Epidermal melanocyte (primary cell): ENCODE data around the gene FPR1.

Experiments
- DNase-seq: peaks from one replicate; pipeline ENCODE4 v3.0.0; 2011; ENCODE audit warnings: low spot score; ENCODE audit not compliant: insufficient read length

FPR1 gene

DNA sequence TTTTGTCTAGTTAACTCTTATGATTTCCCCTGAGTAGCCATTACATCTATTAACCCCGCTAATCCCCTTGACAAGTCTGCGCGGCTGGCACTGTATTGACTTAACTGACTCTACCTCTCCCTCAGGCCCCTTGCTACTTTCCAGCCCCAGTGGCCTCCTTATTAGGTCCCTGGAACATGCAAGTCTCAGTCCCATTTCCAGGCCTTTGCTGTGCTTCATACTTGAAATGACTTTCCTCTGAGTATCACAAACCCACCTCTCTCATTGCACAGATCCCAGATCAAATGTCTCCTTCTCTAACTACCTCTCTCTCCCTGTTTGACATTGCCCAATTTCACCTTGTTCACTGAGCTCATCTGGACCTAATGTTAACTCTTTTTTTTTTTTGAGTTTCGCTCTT is 45.4 kb downstream of the FPR1 start:
- DNase-seq: no peak

DNA sequence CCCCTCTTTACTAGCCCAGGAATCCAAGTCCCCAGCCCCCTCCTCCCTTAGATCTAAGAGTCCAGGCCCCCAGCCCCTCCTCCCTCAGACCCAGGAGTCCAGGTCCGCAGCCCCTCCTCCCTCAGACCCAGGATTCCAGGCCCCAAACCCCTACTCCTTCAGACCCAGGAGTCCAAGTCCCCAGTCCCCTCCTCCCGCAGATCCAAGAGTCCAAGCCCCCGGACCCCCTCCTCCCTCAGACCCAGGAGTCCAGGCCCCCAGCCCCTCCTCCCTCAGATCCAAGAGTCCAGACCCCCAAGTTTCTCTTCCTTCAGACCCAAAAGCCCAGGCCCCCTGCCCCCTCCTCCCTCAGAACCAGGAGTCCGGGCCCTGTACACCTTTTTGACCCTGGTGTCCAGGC is 47.1 kb downstream of the FPR1 start:
- no peak for DNase-seq

DNA sequence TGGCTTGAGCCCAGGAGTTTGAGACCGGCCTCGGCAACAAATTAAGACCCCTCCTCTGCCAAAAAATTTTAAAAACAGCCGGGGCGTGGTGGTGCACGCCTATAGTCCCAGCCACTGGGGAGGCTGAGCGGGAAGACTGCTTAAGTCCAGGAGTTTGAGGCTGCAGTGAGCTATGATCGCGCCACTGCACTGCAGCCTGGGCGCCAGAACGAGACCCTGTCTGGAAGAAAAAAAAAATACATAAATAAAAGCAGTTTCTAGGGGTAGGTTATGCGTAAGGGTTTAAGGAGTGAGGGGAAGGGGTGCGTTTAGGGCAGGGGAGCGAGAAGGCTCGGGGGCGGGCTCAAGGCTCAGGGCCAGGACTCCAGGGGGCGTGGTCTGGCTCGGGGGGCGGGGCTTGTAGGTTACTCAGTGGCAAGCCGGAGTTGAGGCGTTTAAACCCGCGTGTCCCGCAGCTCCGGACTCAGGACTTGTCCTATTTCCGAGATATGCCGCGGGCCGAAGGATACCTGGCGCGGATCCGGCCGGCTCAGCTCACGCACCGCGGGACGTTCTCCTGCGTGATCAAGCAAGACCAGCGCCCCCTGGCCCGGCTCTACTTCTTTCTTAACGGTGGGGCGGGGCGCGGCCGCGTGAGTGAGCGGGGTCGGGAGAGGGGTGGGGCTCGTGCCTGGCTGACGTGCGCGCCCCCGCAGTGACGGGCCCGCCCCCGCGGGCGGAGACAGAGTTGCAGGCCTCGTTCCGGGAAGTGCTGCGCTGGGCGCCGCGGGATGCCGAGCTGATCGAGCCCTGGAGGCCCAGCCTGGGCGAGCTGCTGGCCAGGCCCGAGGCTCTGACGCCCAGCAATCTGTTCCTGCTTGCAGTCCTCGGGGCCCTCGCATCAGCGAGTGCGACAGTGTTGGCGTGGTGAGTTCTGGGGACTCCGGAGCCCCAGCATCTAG is 47.8 kb downstream of the FPR1 start:
- DNase-seq: peak; percentile 97

DNA sequence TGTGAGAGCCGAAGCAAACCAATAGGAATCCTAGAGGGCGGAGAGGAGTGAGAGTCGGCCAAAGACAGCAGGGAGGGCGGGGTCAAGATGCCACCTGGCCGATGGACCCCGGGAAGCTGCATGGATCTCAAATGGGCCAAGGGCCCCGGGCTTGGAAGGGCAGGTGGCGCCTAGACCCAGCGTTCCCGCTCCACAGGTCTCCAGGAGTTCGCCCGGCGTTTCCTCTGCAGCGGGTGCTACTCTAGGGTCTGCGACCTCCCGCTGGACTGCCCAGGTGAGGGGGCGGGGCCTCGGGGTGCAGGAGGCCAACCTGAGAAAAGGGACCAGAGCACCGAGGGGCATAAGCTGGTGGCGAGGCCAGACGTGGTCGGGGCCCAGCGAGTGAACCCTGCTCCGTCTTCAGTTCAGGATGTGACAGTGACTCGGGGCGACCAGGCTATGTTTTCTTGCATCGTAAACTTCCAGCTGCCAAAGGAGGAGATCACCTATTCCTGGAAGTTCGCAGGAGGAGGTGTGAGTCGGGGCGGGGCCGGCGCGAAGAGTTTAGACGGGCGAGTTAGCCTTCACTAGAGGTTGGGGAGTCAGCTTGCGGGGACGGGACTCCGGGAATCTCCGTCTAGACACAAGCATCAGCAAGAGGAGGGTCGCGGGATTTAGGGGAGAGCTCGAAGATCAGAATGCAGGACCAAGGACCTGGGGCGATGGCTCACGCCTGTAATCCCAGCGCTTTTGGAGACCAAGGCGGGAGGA is 48.7 kb downstream of the FPR1 start:
- DNase-seq: no peak

DNA sequence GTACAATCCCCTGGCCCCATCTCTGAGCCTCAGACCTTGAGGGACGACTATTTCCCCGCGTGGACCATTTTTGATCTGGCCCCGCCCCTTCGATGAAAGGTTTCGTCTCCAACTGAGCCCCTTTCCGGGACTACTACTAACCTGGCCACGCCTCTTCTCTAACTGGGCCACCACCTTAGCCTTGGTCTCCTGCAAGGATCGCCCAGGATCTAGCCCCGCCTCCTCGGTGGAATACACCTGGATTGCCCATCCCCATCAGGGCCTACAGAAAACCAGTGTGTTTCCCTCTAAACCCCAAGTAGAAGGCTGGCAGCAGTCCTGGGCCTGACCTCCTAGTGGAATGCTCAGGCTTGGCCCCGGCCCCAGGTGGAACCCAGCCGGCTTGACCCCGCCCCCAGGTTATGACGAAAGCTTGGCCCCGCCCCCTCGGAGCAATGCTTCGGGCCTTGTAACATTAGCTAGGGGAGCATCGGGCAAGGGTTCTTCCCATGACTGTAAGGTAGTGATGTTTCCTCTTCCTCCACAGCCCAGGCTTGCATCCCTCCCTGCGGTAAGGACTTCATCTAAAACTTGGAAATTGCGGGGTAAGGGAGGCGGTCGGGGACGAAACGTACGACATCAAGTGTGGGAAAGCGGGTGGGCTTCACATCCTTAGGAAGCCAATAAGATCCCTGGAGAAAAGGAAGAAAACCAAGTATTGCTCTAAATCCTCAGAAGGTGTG is 49.4 kb downstream of the FPR1 start:
- DNase-seq: no peak

DNA sequence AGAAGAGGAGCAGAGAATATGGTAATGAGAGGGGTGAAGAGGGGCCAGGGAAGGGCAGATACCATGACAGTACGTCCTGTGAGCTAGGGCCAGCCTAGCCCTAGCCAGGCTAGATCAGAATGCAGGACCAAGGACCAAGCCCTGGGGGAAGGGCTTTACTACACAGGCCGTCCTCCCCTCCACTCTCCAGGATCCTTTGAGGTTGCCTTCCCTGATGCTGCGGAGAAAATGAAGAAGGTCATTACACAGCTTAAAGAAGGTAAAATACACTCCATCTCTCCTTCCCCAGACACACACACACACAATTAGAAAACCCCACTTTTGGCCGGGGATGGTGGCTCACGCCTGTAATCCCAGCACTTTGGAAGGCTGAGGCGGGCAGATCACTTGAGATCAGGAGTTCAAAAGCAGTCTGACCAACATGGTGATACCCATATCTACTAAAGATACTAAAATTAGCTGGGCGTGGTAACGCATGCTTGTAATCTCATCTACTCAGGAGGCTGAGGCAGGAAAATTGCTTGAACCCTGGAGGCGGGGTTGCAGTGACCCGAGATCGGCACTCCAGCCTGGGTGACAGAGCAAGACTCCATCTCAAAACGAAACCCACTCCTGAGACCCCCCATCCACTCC is 50.1 kb downstream of the FPR1 start:
- no peak for DNase-seq

DNA sequence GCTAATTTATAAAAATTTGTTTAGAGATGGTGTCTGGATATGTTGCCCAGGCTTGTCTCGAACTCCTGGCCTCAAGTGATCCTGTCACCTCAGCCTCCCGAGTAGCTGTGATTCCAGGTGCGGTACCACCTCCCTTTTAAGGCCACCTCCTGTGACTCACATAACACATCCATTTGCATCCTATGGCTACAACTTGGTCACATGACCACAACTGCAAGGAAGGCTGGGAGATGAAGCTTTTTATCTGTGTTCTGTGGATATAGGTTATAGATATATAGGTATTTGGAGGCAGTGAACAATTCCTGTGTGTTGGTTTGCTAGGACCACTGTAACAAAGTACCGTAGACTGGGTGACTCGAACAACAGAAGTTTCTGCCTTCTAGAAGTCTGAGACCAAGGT is 52.5 kb downstream of the FPR1 start:
- DNase-seq: no peak

DNA sequence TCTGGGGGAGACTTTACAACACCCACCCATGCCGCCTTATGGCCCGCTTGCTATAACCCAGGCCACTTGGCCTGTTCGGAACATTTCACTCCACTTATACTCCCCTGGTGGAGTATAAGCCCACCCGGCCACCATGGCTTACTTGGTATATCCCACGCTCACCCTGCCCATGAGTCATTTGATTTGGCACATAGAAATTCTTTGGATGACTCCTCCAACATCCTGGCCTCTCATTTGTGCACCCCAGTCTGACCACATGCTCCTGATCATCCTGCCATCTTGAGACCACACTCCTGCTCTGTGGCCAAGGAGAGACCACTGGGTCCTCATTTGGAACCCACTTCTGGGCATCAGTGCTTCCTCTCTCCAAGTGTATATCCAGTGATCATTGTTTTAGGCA is 53.4 kb downstream of the FPR1 start:
- no peak for DNase-seq

DNA sequence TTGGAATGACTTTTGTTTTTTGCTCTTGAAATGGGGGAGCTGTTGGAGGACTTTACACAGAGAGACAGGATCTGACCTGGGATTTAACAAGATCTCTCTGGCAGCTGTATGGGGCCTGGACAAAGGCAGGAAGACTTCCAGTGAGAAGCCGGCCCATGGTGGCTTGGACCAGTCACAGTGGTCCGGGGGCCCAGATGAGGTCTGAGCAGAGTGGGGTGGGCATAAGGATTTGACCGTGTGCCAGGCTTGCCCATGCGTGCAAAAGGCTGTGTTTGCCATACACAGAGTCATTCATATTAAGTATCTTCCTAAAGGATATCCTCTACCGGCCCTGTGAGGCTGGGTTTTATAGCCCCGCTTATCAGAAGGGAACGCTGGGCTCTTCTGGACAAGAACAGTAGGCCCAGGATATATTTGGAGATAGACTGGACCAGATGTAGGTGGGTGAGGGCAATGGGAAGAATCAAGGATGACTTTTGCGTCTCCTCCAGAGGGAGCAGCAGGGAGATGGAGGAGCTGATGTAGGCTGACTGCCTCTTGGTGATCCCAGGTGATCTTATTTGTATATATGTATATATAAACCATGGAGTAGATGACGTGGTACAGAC is 54.4 kb downstream of the FPR1 start:
- no peak for DNase-seq

DNA sequence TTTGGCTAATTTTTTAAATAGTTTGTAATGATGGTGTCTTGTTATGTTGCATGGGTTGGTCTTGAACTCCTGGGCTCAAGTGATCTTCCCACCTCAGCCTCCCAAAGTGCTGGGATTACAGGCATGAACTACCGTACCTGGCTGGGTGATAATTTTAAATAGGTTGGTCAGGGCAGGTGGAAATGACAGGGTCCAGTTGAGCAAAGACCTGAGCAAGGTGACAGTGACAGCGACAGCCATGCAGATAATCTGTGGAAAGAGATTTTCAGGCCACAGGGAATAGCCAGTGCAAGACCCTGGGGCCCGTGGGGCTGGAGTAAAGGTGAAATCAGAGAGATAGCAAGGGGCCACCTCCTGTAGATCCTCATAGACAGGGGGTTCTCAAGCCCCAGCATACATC is 55.1 kb downstream of the FPR1 start:
- DNase-seq: no peak
